HG02938 (cell line): Measurements from ENCODE around the gene MIA3.
A peak's percentile ranks its signal among the peaks of the same experiment; 100 is the strongest.
"Not testable (repeated sequence)": the region's sequence is repeated elsewhere in the genome, so short reads cannot be mapped to it uniquely, and the experiment has no call there.

Source experiments
- ATAC-seq: cut with Tn5 transposase; IDR thresholded peaks from one replicate; pipeline ENCODE4 v1.9.1; 2021; ENCODE audit warnings: mild to moderate bottlenecking, moderate library complexity; ENCODE audit not compliant: unreplicated experiment

Gene MIA3

DNA sequence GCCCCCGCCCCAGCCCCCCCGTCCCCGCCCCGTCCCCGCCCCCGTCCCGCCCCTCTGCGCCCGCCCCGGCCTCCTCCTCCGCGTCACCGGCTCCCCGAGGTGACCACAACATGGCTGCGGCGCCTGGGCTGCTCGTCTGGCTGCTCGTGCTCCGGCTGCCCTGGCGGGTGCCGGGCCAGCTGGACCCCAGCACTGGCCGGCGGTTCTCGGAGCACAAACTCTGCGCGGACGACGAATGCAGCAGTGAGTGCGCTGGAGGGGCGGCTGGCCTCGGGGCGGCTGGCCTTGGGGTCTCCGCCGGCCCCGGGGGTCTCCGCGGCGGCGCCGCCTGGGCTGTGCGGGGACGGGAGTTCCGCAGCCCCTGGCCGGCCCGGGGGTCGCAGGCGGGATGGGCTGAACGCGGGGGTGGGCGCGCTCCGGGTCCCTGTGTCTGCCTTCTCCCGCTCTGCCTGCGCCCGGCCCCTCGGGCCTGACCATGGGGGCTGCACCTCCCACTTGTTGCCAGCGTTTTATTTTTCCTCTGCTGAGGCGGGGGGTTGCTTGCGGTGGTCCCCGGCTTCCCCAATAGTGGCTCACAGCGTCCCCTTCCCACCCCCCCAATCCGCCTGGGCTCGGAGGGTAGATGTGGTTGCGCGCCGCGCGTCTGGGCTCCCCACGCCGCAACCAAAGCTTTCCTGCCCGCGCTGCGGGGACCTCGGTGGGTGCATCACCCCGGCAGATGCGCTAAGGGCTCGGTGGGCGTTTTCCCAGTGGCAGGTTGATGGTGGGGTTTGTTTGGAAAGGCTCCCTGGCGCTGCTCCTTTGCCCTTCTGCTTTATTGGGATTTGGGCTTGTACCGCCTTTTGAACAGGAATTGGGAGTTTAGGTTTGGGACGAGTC is at the start of gene MIA3:
Gene MIA3, plus strand, starts transcription at position 97 of the 879 bp plus-strand sequence. Its CDS starts 14 bp downstream, at position 111.
- ATAC-seq: peak; percentile 32

DNA sequence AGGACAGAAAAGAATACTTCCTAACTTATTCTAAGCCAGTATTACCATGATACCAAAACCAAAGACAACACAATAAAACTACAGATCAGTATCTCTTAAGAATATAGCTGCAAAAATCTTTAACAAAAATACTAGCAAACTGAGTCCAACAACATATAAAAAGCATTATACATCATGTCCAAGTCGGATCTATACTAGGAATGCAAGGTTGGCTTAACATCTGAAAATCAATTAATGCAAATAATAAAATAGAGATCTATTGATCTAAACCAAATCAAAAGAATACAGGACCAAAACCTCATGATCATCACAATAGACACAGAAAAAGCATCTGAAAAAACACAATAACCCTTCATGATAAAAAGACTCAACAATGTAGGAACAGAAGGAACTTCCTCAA is 47.1 kb upstream of the MIA3 start:
- ATAC-seq: no peak

DNA sequence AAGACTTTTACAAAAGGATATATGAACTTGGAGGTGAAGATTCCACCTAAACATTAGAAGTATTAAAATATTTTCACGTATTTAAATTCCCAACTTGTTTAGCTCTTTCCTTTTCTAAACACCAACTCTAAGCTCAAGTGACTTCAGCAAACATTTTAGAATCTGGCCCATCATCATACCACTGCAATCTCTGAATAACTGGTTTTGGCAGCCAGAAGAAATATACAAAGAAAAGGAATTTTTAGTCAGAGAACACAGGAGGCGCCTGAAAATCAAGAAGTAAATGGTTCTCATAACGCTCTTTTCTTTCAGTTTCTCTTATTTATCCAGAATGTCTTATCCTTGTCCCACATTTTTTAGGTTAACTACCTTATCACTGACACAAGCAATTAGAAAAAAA is 38.6 kb upstream of the MIA3 start:
- ATAC-seq: no peak

- ATAC-seq: peak; percentile 63
These were observed 35.7 kb upstream of the MIA3 start for GRCh38 chr1:222582099-222582774.

- ATAC-seq: peak; percentile 78
These were observed 34.8 kb upstream of the MIA3 start for GRCh38 chr1:222583079-222583478.

DNA sequence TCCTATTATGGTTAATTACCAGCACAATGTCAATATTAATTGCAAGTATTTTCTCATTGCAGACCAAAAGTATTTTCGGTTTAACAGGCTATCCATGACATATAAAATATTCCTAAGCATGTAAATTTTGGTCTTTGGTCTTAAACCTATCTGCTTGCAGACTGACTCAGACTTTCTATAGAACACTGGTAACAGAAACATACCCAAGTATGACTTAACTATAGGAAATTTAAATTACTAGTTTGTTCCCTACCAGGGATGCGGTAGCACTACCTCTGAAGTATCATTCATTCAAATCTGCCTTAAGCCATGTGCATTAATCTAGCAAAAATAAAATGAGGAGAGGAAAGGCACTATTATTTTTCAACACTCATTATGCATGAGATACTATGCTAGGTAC is 31.1 kb upstream of the MIA3 start:
- no peak for ATAC-seq

DNA sequence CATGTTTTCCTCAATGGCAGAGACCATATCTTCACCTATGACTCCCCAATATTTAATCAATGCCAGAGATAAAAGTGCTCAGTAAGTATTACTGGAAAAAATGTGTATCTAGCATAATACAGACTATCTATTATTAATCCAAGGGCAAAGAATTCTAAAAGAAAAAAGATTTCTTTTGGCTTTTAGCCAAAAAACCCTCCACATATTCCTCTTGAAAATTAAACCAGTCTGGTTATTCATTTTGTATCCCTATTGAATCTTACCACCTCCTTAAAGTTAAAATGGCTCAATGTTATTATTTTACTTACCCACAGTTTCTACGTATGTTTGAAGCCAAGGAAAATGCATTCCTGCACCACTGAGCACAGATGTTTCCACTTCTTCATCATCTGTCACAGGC is 29.8 kb upstream of the MIA3 start:
- no peak for ATAC-seq

DNA sequence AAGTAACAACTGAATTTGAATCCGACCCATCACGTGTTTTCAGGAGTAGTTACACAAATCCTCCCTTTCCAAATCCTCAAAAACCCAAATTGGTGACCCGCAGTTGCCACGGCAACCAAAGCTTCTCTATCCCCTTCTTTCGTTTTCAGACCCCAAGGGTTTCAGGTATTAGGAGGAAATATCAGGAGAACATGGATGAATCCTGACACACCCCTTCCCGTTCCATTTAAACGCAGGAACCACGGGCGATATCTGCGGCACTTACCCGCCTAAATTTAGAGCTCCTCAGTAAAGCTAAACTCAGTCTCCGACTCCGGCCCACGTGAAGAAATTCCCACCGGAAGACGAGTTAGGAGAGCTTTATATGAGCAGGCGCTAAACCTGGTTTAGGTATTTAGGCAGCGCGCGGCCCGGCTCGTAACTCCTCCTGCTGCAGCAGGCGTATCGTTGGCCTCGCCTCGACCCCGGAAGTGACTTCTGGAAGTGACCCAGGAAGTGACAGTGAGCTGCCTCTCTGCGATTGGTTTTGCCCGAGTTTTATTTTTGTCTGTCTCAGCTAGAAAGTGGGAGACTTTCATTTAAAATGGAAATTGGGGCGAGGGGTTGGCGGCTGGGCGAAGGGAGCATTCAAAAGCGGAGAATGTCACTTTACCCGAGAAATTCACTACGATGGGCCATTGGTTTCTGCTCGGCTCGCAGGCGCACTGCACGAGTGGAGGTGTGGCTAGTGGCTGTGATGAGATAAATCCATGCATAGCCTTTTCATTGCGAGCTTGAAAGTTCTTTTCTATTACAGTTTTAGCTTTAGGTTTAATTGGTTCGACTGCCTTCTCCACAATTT is 28.2 kb upstream of the MIA3 start, which contains the start of gene TAF1A:
Gene TAF1A, minus strand, starts transcription at position 472 of the 841 bp plus-strand sequence.
- ATAC-seq: peak; percentile 100

DNA sequence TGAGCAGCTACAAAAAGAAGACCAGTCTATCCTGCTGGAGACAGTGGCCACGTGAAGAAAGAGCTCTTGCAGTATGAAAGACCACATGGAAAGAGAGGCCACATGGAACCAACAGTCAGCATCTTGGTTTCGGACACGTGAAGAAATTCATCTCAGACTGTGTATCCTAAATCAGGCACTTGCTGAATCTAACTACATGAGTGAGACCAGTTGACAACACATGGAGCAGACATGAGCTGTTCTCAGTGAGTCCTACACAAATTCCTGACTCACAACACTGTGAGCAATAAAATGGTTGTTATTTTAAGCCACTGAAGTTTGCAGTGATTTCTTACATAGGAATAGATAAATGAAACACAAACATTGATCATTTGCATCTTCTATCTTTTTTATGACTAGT is 25.7 kb upstream of the MIA3 start:
- ATAC-seq: no peak

DNA sequence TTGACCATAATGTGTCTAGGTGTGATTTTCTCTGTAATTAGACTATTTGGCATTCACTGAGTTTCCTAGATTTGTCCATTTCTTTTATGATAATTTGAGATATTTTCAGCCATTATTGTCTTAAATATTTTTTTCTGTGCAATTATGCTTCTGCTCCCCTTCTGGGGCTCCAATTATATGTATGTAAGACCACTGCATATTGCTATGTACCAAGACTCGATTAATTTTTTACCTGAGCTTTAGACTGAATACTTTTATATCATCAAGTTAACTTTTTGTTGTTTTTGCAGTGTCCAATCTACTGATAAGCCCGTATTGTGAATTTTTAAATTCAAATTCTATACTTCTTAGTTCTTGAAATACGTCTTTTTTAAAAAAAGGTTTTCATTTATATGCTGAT is 23.1 kb upstream of the MIA3 start:
- no peak for ATAC-seq

DNA sequence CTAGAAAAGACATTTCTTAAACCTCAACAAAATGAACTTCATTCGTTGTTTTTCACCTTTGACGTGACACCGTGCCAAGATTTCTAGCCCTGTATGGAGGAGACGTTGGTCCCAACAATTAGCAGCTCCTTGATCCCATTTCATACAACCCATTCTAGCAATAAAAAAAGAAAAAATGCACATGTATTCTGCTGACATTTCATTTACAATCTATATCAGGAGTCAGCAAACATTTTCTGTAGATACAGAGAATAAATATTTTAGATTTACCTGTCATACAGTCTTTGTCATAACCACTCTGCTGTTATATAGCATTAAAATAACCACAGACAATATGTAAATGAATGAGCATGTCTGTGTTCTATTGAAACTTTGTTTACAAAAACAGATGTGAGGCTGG is 21.2 kb upstream of the MIA3 start:
- ATAC-seq: no peak

- no peak for ATAC-seq
These were observed 17.6 kb upstream of the MIA3 start for GRCh38 chr1:222600281-222600680.

DNA sequence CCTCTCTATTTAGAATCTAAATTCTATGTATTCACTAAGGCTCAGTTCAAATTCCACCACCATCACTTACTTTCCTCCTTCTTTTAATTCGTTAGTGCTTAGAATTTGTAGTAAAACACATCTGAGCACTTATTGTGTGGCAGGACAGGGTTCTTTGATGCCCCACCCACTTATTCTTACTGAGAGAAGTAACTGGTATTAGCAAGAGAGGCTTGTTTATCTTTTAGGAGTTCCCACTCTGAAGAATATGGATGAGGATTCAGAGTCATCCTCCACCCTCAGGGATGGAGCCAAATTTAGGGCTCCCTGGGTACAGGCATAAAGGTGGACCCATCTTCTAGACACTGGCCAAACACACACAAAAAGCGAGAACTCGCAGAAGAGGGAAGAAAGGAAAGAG is 16.6 kb upstream of the MIA3 start:
- no peak for ATAC-seq

DNA sequence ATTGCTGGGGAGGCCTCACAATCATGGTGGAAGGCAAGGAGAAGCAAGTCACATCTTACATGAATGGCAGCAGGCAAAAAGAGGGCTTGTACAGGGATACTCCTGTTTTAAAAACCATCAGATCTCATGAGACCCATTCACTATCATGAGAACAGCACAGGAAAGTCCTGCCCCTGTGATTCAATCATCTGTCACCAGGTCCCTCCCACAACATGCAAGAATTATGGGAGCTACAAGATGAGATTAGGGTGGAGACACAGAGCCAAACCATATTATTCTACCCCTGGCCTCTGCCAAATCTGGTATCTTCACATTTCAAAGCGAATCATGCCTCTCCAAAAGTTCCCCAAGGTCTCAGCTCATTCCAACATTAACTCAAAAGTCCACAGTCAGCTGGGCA is 11.1 kb upstream of the MIA3 start:
- no peak for ATAC-seq

DNA sequence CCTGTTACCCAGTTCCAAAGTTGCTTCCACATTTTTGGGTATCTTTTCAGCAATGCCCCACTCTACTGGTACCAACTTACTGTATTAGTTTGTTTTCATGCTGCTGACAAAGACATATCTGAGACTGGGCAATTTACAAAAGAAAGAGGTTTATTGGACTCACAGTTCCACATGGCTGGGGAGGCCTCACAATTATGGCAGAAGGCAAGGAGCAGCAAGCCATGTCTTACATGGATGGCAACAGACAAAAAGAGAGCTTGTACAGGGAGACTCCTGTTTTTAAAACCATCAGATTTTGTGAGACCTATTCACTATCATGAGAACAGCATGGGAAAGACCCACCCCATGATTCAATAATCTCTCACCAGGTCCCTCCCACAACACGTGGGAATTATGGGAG is 8.8 kb upstream of the MIA3 start:
- ATAC-seq: not testable (repeated sequence)

- no peak for ATAC-seq
These were observed 7.2 kb upstream of the MIA3 start for GRCh38 chr1:222610728-222611127.

- ATAC-seq: no peak
These were observed 4.3 kb upstream of the MIA3 start for GRCh38 chr1:222613627-222614026.

- no peak for ATAC-seq
These were observed 1.4 kb upstream of the MIA3 start for GRCh38 chr1:222616525-222616924.

GRCh38 chr1:222617367-222617951 is 438 bp upstream of the MIA3 start:
- ATAC-seq: peak; percentile 82

DNA sequence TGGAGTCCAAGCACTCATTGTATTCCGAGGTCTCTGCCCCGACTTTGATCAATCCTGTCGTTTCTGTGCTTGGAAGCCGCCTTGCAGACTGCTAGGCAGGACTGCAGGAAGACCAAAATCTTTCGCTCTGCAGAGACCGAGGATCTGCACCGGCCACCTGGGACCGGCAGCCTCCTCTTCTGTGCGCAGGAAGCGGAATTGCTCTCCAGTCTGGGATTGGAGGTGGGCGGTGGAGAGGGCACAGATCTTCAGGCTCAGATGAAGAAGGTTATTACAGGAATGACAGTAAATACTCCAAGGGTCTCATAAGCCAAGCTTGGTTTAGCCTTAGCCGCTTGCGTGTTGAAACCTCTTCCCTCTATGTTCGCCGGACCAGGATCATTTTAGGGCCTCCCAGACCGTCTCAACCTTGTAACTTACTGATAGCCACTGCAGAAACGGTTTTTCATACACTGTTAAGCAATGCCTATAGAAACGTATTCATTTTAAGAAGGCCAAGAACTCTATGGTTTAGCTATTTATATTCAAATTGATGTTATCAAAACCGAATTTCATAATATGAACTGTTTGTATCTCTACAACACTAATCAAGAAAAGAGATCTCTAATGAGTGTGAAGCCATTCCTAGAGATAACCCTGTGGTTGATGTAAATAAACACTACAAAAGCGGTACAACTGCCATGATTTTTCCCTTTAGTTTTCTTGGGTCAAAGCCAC is 1.1 kb downstream of the MIA3 start:
- ATAC-seq: no peak
